Measurements from ENCODE around the gene SORCS2.

The SORCS2 gene

GRCh38 chr4:7326306-7326692 is 134.0 kb downstream of the SORCS2 start:
- DNase-seq (ENCODE audit: low spot score): no peak

GRCh38 chr4:7326693-7327340 is 134.5 kb downstream of the SORCS2 start:
- DNase-seq (ENCODE audit: low spot score): no peak

DNA sequence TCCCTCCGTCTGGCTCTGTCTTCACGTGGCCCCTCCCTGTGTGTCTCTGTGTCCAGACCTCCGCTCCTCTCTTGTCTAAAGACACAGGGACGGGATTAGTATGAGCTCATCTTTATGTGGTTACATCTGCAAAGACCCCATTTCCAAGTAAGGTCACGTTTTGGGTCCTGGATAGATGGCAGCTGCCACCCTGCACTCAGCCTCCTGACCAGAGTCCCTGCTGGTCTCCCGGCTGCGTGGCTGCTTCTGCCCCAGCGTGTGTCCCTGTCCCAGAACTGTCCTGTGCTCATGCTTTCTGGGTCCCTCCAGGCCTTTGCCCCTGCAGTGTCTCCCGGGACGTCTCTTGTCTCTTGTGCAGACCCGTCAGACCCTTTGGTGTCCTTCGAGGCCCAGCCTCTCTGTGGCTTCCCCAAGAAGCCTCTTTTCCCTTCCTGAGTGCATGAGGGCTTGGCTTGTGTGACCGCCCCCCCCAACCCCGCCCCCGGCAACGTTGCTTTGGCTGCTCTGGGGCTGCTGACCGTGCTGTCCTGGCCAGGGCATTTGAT is 135.1 kb downstream of the SORCS2 start:
- no peak for DNase-seq (ENCODE audit: low spot score)

- DNase-seq (ENCODE audit: low spot score): no peak
These were observed 136.0 kb downstream of the SORCS2 start for GRCh38 chr4:7328162-7328912.

DNA sequence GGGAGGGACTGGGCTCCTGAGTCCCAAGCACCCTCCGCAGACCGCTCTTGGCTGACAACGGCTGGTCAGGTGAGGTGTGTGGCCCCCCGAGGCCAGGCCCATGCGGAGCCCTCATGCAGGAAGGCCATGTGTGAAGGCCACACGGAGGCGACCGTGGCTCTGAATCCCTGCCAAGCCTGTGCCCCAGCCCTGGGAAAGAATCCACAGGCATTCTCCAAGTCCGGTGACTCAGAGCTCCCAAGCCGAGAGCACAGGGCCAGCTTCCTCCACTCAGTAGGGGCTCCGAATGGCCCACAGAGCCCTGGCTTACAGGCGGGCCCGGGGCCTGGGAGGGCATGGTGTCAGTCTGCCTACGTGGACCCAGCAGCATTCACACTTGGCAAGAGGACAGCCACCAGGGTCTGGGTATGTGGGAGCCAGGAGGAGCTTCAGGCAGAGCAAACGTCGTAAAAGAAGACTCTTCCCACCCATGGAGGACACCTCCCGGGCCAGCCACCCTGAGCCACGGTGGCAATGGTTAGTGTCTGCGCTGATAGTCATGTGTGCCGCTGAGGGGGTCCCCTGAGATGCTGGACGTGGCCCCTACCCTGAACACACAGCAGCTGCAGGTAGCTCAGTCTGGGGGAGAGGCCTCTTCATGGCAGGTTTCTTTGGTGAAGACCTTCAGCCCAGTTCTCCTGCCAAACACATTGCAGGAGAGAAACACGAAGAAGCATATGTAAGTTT is 136.7 kb downstream of the SORCS2 start:
- no peak for DNase-seq (ENCODE audit: low spot score)

GRCh38 chr4:7330031-7330596 is 137.8 kb downstream of the SORCS2 start:
- no peak for DNase-seq (ENCODE audit: low spot score)

GRCh38 chr4:7330811-7331681 is 138.7 kb downstream of the SORCS2 start:
- no peak for DNase-seq (ENCODE audit: low spot score)

GRCh38 chr4:7331682-7332000 is 139.3 kb downstream of the SORCS2 start:
- DNase-seq (ENCODE audit: low spot score): no peak

DNA sequence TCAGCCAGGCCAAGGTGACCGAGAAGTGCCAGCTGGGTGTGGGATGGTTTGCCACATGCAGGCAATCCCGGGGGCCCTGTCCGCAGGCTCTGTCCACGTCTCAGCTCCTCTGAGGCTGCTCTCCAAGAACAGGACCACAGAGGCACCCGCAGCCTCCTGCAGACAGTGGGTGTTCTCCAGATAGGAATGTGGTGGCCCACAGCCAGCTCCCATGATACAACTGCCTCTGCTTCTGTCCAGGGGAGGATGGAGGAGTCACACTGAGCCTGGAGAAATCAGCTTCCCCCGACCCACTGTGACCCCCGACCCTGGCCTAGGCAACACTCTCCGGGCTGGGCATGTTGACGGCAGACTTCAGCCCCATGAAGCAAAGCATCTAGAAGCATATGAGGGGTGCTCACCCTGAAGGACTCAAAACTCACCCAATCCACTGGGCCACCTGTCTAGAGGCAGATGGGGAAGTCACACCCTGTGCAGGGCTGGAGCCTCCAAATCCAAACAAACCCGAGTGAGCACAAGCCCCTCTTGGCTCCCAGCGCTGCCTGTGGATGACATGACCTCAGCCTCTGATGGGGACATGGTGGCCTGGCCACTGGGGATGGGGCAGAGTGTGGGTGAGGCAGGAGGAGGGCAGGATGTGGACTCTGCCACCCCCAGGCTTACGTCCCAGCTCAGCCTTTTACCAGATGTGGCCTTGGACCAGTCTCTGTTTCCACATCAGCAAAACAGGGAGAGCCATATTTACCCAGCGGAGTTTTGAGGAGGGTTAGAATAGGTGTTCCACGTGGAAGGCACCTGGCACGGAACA is 140.1 kb downstream of the SORCS2 start:
- DNase-seq (ENCODE audit: low spot score): no peak

- DNase-seq (ENCODE audit: low spot score): no peak
These were observed 140.9 kb downstream of the SORCS2 start for GRCh38 chr4:7333024-7333780.

- DNase-seq (ENCODE audit: low spot score): no peak
These were observed 141.6 kb downstream of the SORCS2 start for GRCh38 chr4:7333801-7334421.

- no peak for DNase-seq (ENCODE audit: low spot score)
These were observed 142.4 kb downstream of the SORCS2 start for GRCh38 chr4:7334521-7335275.

DNA sequence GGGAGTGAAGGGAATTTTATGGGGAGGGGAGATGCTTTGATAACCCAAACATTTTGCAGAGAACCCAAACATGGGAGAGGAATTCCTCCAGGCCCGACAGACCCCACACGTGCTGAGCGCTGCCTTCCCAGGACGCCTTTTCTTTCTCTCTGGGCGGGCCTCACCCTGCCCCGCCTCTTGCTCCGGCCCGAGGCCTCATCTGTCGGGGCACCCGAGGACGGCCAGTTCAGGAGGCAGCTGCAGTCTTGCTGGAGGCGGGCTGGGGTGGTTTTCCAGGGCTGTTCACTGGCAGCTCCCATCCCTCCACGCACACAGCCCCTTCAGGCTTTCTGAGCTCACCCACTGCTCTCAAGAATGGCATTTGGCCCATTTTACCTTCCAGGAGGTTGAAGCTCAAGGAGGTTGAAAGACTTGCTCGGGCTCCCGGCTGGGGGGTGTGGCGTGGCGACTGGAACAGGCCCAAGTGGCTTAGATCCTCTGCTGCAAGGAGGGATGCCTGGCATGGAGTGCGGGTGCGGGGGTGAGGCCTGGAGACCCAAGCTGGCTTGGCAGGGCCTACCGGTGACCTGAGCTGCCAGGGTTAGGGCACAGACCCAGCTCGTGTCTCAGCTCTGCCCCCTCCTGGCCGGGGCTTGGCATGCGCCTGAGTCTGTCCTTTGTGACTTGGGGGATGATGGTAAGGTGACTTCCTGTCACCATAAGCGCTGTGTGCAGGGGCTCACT is 143.2 kb downstream of the SORCS2 start:
- DNase-seq (ENCODE audit: low spot score): peak; percentile 19

DNA sequence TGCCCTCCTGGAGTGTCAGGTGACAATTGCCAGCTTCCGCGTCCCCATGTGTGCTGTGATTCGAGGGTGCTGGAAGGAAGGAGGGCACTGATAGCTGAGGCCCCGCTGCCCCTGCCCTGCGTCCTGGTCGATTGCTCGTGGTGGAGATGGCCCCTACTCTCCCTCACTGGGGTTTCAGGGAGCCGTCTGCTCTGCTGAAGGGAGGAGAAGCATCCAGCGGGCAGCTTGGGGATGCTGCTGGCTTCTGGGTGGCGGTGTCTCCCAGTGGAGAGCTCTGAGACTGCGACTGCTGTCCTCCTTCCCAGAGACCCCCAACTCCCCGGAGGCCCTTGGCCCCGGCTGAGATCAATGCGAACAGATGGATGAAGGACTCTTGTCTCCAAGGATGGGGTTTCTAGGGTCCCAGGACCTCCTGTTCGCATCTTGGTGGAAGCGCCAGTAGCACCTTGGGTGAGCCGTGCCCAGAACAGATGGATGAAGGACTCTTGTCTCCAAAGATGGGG is 143.8 kb downstream of the SORCS2 start:
- no peak for DNase-seq (ENCODE audit: low spot score)

DNA sequence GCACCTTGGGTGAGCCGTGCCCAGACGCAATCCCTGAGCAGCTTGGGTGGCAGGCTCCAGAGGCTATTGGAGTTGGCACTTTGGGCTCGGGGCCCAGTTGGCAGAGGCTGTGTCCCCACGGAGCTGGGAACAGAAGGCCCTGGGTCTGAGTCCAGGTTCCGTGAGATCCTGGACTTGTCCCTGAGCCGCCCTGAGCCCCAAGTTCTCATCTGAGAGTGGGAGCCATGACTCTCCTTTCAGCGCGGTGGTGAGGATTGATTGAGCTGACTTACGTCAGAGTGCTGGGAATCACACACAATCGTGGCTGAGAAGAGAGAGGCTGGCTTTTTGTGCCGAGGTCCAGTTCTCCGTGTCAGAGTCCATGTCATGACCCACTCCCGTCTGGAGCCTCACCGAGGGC is 144.4 kb downstream of the SORCS2 start:
- no peak for DNase-seq (ENCODE audit: low spot score)

GRCh38 chr4:7337196-7338058 is 145.1 kb downstream of the SORCS2 start:
- no peak for DNase-seq (ENCODE audit: low spot score)

GRCh38 chr4:7338059-7338452 is 145.7 kb downstream of the SORCS2 start:
- DNase-seq (ENCODE audit: low spot score): no peak

Data from CD4-positive, alpha-beta T cell treated with Interleukin-2 at 100 ng/mL for 4 hours (primary cell).